NCI-H345 treated with DMSO at 0.1 percent for 48 hours (cell line): ENCODE measurements around the gene AMPH.
"Not testable (repeated sequence)": the region's sequence is repeated elsewhere in the genome, so short reads cannot be mapped to it uniquely, and the experiment has no call there.

Experiments used
- DNase-seq: peaks from one replicate; lab custom pipeline; 2025; ENCODE audit not compliant: unreplicated experiment; lab: John Stamatoyannopoulos, UW

AMPH gene

DNA sequence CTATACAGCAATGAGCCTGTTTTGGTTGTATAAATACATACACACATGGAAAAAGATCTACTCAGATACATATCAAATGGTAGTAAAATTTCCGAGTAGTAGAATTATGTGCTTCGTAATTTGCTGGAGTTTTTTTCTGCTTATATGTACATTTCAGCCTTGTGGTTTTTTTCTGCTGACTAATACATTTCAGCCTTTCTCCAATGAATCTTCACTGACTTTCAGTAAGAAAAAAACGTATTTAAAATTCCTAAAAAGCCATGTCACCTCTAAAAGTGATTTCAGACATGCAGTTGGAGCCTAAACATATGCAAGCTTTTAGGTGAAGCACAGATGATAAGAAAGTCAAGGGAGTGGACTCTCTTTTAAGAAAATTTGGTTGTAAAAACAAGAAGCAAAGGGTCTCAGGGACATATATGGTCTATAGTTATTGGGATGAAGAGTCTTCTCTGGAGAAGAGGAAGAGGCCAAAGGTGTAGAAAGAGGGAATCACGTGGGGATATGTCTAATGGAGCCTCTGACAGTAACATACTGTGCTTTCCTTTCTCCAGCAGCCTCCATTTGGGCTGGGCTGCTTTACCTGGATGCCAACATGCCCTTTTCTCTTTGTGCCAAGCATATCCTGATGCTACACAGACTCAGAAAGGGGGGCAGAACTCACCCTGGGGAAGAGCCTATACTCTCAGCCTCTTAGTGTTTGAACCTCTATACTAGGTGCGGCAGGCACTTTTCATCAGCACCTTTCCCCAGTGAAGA, 2.4 kb downstream of the AMPH start:
- no peak for DNase-seq

GRCh38 chr7:38625866-38626265, 5.3 kb downstream of the AMPH start:
- no peak for DNase-seq

GRCh38 chr7:38615665-38616064, 15.5 kb downstream of the AMPH start:
- no peak for DNase-seq

GRCh38 chr7:38607466-38607865, 23.7 kb downstream of the AMPH start:
- DNase-seq = no peak

DNA sequence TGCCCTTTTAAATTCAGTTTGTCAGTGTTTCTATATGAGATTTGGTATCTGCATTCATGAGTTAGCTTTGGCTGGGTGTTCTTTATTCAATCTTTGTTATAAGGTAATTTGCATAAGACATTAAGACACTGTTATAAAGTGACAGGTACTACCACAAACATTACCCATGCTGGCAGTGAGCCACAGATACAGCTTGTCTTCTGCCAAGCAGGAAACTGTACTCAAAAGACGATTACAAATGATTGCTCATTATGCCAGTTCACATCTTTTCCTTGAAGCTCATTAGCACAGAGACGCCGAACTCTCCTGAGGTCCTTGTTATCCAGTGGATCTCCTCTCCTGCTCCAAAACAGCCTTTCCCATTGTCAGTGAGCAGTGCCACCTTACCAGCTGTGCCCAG, 30.4 kb downstream of the AMPH start:
- DNase-seq = no peak

GRCh38 chr7:38594949-38595348, 36.2 kb downstream of the AMPH start:
- no peak for DNase-seq

DNA sequence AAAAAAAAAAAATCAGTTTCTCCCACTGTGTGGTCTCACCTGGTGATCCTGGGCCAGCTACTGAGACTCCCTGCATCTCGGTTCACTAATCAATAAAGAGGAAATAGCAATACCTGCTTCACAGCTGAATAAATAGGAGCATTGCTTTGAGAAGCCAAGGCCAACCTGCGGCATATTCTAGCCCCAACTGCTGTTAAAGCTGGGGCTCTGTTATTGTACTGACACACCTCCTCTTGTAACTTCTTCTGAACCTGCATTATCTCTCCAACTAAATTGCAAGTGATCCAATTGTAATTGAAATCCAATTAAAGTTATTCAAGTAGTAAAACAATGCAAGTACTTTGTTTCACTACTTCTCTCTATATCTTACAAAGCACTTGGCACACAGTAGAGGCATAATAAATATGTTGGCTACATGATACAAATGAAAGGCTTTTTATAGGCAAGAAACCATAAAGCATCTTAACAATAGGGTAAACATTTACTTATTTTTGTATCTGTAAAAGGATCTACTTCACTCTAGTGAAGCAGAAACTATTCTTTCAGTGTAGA, 38.4 kb downstream of the AMPH start:
- no peak for DNase-seq

DNA sequence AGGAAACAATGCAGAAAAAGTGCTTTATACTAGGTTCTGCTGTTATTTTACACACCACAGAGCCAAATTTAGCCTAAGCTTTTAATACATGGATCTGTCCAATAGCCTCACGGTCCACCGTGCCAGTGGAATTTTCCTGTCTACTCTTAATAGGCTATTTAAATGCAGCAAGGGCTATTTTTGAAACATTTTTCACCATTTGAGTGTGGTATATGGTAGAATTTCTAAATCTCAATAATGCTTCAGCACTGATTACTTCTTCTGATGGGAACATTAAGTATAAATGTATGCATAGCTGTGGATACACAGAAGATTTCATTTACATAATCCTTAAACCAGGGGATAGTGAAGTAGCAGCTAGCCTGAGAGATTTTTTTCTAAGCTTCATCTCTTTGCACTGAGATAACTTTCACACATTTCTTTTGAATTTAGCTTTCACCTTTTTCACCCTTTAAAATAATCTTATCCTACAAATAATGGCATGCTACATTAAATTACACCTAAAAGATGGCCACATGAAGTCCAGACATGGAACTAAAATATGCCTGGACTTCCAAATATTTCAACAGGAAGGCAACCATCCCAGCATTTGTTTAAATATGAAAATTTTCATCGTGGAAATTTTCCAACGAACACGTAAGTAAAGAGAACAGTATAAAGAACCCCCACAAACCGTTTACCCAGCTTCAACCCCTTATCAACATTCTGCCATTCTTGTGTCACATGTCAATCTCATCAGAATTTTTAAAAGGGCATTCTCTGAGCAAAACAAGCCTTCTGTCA, 45.4 kb downstream of the AMPH start:
- no peak for DNase-seq

GRCh38 chr7:38584443-38585210, 46.5 kb downstream of the AMPH start:
- no peak for DNase-seq

DNA sequence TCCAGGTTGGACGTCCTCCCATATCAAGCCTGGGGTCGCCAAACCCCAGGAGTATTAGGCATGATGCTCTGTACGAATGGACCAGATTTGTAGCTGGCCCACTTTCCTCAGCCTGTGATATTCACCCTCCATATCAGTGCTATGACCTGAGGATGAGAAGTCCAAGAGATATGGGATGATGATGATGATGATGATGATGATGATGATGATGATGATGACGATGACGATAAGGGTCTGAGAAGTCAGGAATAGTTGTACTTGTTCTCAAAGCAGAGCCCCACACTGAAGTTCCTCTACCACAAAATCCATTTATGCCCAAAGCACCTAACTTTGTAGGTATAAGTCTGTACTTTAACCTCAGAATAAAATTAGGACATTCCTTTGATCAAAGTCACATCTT, 50.7 kb downstream of the AMPH start:
- DNase-seq = no peak

DNA sequence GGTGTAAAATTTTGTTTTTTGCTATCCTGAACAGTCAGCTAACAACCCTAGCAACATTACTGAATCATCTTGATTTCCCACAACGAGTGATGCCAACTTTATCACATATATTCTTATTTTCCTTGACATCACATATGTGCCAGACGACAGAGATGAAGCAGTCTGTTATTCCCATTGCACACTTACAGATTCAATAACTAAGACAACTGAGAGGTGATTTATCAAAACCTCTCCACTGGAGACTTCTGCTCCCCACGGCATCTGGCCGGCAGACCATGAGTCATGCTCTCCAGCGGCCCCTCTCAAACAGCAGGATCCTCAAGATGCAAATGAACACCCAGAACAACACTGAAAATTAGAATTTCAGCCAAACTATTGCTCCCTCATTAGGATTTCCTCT, 57.1 kb downstream of the AMPH start:
- no peak for DNase-seq

GRCh38 chr7:38571620-38572019, 59.6 kb downstream of the AMPH start:
- DNase-seq = not testable (repeated sequence)

DNA sequence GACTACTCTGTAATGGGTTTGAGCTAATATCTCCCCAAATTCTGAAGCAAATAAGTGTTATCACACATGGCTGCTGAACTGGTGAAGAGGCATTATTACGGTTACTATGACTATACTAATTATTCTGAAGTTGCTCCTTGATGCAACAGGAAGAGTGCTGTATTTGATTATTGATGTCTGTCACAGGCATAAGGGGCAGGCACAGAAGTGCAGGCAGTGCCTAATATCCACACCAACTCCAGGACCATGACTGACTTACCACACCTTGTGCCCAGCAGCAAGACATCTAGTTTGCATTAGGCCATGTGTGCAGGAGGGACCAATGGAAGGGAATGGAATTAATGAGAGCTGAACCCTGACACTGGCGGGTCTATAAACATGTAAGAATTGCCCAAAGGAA, 62.7 kb downstream of the AMPH start:
- DNase-seq = no peak

- DNase-seq = no peak
These were observed 65.9 kb downstream of the AMPH start for GRCh38 chr7:38565289-38565688.

- no peak for DNase-seq
These were observed 67.4 kb downstream of the AMPH start for GRCh38 chr7:38563741-38564140.

- DNase-seq = no peak
These were observed 70.0 kb downstream of the AMPH start for GRCh38 chr7:38561166-38561565.

DNA sequence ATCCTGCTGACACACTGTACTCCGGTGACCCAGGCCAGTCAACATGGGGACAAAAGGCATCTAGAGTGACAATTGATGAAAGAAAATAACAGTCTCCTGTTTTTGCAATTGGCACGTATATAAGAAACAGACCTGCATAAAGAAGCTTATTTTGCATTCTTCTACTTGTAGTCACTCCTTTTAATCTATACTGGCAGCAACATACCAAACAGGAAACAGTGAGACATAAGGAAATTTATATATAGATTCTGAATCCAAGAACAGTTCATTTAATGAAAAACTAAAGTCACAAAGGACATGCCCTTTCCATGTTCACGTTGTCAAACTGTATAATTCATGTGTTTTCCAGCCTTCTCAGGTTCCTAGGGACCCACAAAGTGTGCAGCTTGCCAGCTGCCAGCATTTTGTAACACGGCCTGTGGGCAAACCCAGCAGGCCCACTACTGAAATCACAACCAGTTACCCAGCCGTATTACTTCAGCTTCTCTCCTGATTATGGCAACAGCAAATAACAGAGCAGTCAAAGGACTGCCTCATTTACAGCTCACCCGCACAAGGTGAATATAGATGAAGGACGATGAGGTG, 72.3 kb downstream of the AMPH start:
- no peak for DNase-seq

- no peak for DNase-seq
These were observed 76.6 kb downstream of the AMPH start for GRCh38 chr7:38554586-38554985.

- no peak for DNase-seq
These were observed 80.3 kb downstream of the AMPH start for GRCh38 chr7:38550836-38551235.

DNA sequence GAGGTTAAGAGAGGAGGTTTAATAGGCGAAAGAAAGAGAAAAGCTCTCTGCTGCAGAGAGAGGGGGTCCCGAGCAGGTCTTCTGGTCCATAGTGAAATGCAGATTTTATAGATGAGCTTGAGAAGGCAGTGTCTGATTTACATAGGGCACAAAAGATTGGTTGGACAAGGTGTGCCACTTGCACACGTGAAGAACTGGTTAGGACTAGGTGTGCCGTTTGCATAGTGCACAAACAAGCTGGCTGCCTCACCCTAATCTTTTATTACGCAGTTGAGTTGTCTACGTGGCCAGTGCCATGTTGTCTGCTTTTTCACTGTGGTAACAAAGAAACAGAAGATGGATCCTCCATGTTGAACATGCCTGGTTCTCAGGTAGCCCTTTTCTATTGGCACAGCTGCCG, 82.6 kb downstream of the AMPH start:
- no peak for DNase-seq

- no peak for DNase-seq
These were observed 84.4 kb downstream of the AMPH start for GRCh38 chr7:38546763-38547162.
